ENCODE data around the gene BCL2L15.

DNA sequence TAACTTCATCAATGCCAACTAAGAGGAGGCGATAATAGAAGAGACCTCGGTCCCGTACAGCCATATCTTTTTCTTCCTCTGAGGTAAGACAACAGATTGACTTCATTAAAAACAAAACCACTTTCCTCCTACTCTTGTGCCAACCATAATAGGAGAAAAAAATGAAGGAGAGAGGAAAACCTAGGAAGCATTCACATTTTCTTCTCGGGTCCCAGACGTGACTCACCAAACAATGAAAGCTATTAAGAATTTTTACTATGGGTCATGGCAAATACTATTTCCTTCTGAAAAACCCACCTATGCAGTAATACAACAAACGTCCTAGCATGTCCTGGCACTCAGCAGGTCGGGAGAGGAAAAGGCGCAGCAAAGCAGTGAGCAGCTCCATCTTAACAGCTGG, 8.6 kb upstream of the BCL2L15 start:
- TF ChIP-seq CTCF (optimal IDR thresholded peaks at IDR 0.05 in 1 of 3, IDR thresholded peaks at IDR 0.05 in 1 of 3, conservative IDR thresholded peaks at IDR 0.05 in 1 of 3; ENCODE audit: extremely low read depth in 1 of 3, insufficient read depth in 2 of 3, low read length in 3 of 3) (no peak), EZH2 (IDR thresholded peaks at IDR 0.05; ENCODE audit: low read length) (no peak)
